CD4-positive, alpha-beta T cell (primary cell): Measurements from ENCODE around the gene YBX1. TPM values are rescaled to one million over a fixed set of nuclear protein-coding genes. Genes with fewer than 3 reads are reported as not detected.

Experiments
- ATAC-seq: fragments of 200-7000 bp; cut with Tn5 transposase; one replicate; pipeline ENCODE4 v1.10.0; 2022; ENCODE audit warnings: mild to moderate bottlenecking; ENCODE audit not compliant: poor library complexity
- CTCF ChIA-PET: fragments of 350-600 bp; sonication (Branson Sonifier 250); formaldehyde crosslinking; loops from one replicate; lab custom pipeline; 2021; ENCODE audit warnings: antibody characterized with exemption, inconsistent platforms; lab: Charles Lee
- POLR2A ChIA-PET: fragments of 350-600 bp; sonication (Branson Sonifier 250); formaldehyde crosslinking; loops from one replicate; lab custom pipeline; 2021; ENCODE audit warnings: antibody characterized with exemption, inconsistent platforms; lab: Charles Lee
- DNase-seq, 14 experiments: peaks; one replicate each; pipeline ENCODE4 v3.0.0-alpha.2; 2013 to 2020; ENCODE audit warnings: mixed read lengths in 2 of 14
- H3K27ac ChIP-seq, 2 donors: one replicate each; pipeline versions ENCODE4 v1.5.1 to v1.7.0; 2013; ENCODE audit warnings: low read length in 2 of 2, low read depth in 1 of 2, mild to moderate bottlenecking in 1 of 2
- H3K27me3 ChIP-seq, 2 experiments: 1 replicate in 1 of 2; 2 replicates in 1 of 2; pipeline versions ENCODE4 v1.6.1 to v1.7.0; 2013; ENCODE audit warnings: low read length in 2 of 2, control low read depth in 1 of 2, mild to moderate bottlenecking in 1 of 2, moderate library complexity in 1 of 2; ENCODE audit not compliant: insufficient read depth in 2 of 2, control insufficient read depth in 1 of 2
- H3K36me3 ChIP-seq: one replicate; pipeline ENCODE4 v1.6.1; 2013; ENCODE audit warnings: low read length, control low read depth; ENCODE audit not compliant: insufficient read depth
- H3K4me1 ChIP-seq: one replicate; pipeline ENCODE4 v1.6.1; 2013; ENCODE audit warnings: low read length, control low read depth; ENCODE audit not compliant: insufficient read depth
- H3K4me3 ChIP-seq: one replicate; pipeline ENCODE4 v1.5.1; 2013; ENCODE audit warnings: mild to moderate bottlenecking, low read length, moderate library complexity
- H3K9me3 ChIP-seq, 2 experiments: 1 replicate in 1 of 2; 2 replicates in 1 of 2; pipeline versions ENCODE4 v1.6.1 to v1.7.0; 2013; ENCODE audit warnings: low read length in 2 of 2, mild to moderate bottlenecking in 2 of 2, control low read depth in 1 of 2, moderate library complexity in 1 of 2; ENCODE audit not compliant: control insufficient read depth in 1 of 2, insufficient read depth in 1 of 2
- H3K27ac Mint-ChIP-seq: one replicate; pipeline ENCODE4 v1.8.0; 2020; ENCODE audit warnings: mixed read lengths
- H3K27me3 Mint-ChIP-seq: one replicate; pipeline ENCODE4 v1.8.0; 2021; ENCODE audit warnings: mixed read lengths
- H3K36me3 Mint-ChIP-seq: one replicate; pipeline ENCODE4 v1.8.0; 2021; ENCODE audit warnings: low read depth, mixed read lengths
- H3K4me1 Mint-ChIP-seq: one replicate; pipeline ENCODE4 v1.8.0; 2021; ENCODE audit warnings: low read depth, mixed read lengths
- H3K4me3 Mint-ChIP-seq: one replicate; pipeline ENCODE4 v1.8.0; 2020; ENCODE audit warnings: mild to moderate bottlenecking, mixed read lengths
- H3K9me3 Mint-ChIP-seq: one replicate; pipeline ENCODE4 v1.8.0; 2020; ENCODE audit warnings: mixed read lengths
- CTCF ChIP-seq: fragments of 200-600 bp; IDR thresholded peaks from one replicate; pipeline ENCODE4 v1.8.0; 2022; ENCODE audit warnings: antibody characterized with exemption, mild to moderate bottlenecking
- intact Hi-C, 2 experiments: fragments of 100-400 bp; cut with DNase I in 1 of 2; cut with micrococcal nuclease in 1 of 2; formaldehyde crosslinking; loops; one replicate each; pipeline versions ENCODE4 v1.15.1 to v1.9.0; 2023 to 2025; cut with DNase I, micrococcal nuclease
- total RNA-seq, 174 experiments: library from RNA in 2 of 174; stranded (reverse) in 2 of 174; gene quantifications; one replicate each; pipeline ENCODE4 v1.2.3 and lab custom pipeline; 2021 to 2026

The YBX1 gene
- total RNA-seq, 2 experiments from 2014 or later: 372 to 389 TPM

GRCh38 chr1:42736571-42737200 lies 54.5 kb downstream of the YBX1 start:
- Histone ChIP-seq H3K36me3 (no peaks in the 10 kb centered on the region), H3K4me3 (no peak overlapping the region), H3K27ac (no peak overlapping the region), H3K9me3 (no peaks in the 10 kb centered on the region), H3K27me3 (no peaks in the 10 kb centered on the region), H3K4me1 (peaks cover 7% of the 10 kb centered on the region)
- intact Hi-C loops: no loop called here
- TF ChIP-seq CTCF: no peak
- ChIA-PET POLR2A (no interaction called here), CTCF (no interaction called here)
- no peaks in the 10 kb centered on the region for H3K9me3 Mint-ChIP-seq
- H3K4me3 Mint-ChIP-seq: no peak overlapping the region
- H3K27me3 Mint-ChIP-seq: no peaks in the 10 kb centered on the region
- H3K27ac Mint-ChIP-seq: no peak overlapping the region
- H3K36me3 Mint-ChIP-seq: no peaks in the 10 kb centered on the region
- ATAC-seq: no peak
- no peak for DNase-seq
- peaks cover 9% of the 10 kb centered on the region for H3K4me1 Mint-ChIP-seq

- no peak for ATAC-seq
Observed at GRCh38 chr1:42737257-42737656, 55.0 kb downstream of the YBX1 start.

GRCh38 chr1:42737986-42738677 lies 55.9 kb downstream of the YBX1 start:
- Histone ChIP-seq H3K27ac (no peak overlapping the region), H3K9me3 (no peaks in the 10 kb centered on the region), H3K27me3 (no peaks in the 10 kb centered on the region), H3K4me3 (no peak overlapping the region), H3K4me1 (peaks cover 7% of the 10 kb centered on the region), H3K36me3 (no peaks in the 10 kb centered on the region)
- ATAC-seq (no peak), DNase-seq (no peak)
- Mint-ChIP-seq H3K4me3 (no peak overlapping the region), H3K27me3 (no peaks in the 10 kb centered on the region), H3K27ac (no peak overlapping the region), H3K9me3 (no peaks in the 10 kb centered on the region), H3K4me1 (peaks cover 9% of the 10 kb centered on the region), H3K36me3 (no peaks in the 10 kb centered on the region)
- CTCF ChIA-PET: no interaction called here
- no peak for TF ChIP-seq CTCF
- intact Hi-C loops: no loop called here
- POLR2A ChIA-PET: no interaction called here

More at GRCh38 chr1:42737257-42737656, 55.0 kb downstream of the YBX1 start:
- Mint-ChIP-seq H3K27ac (no peak overlapping the region), H3K27me3 (no peaks in the 10 kb centered on the region), H3K9me3 (no peaks in the 10 kb centered on the region), H3K4me3 (no peak overlapping the region), H3K36me3 (no peaks in the 10 kb centered on the region), H3K4me1 (peaks cover 9% of the 10 kb centered on the region)
- H3K4me1 ChIP-seq: peaks cover 7% of the 10 kb centered on the region
- H3K36me3 ChIP-seq: no peaks in the 10 kb centered on the region
- POLR2A ChIA-PET: no interaction called here
- intact Hi-C loops: no loop called here
- H3K9me3 ChIP-seq: no peaks in the 10 kb centered on the region
- H3K4me3 ChIP-seq: no peak overlapping the region
- no peaks in the 10 kb centered on the region for H3K27me3 ChIP-seq
- CTCF ChIA-PET: no interaction called here
- no peak overlapping the region for H3K27ac ChIP-seq
- no peak for TF ChIP-seq CTCF
- DNase-seq: peak in 2 of 14 experiments; percentile 10 to 39
